Prostate gland (tissue), 2 donors: Measurements from ENCODE around the gene ZNF710. TPM values are rescaled to one million over a fixed set of nuclear protein-coding genes. Genes with fewer than 3 reads are reported as not detected.

Source experiments
- DNase-seq: peaks from one replicate; pipeline ENCODE4 v3.0.0-alpha.2; 2019; ENCODE audit warnings: low spot score
- H3K27ac ChIP-seq, 2 donors: fragments of 200-600 bp; sonication (generic); 2 replicates each; pipeline ENCODE4 v1.5.1; 2017 to 2019
- H3K27me3 ChIP-seq: fragments of 200-600 bp; sonication (generic); replicated peaks from 2 replicates; pipeline ENCODE4 v1.5.1; 2019; ENCODE audit not compliant: insufficient read depth
- H3K36me3 ChIP-seq, 2 donors: fragments of 200-600 bp; sonication (generic); 1 replicate in 1 of 2; 2 replicates in 1 of 2; pipeline versions ENCODE4 v1.5.1 to v1.8.1; 2017 to 2019
- H3K4me1 ChIP-seq: fragments of 200-600 bp; sonication (generic); replicated peaks from 2 replicates; pipeline ENCODE4 v1.5.1; 2019
- H3K4me3 ChIP-seq, 2 donors: fragments of 200-600 bp; sonication (generic); 2 replicates each; pipeline ENCODE4 v1.5.1; 2017 to 2019
- H3K9me3 ChIP-seq: fragments of 200-600 bp; sonication (generic); 2 replicates; pipeline ENCODE4 v1.5.1; 2017
- CTCF ChIP-seq, 4 experiments: fragments of 200-600 bp in 2 of 4; fragments of 450-650 bp in 2 of 4; sonication (generic) in 2 of 4; IDR thresholded peaks; 1 replicate in 3 of 4; 2 replicates in 1 of 4; pipeline ENCODE4 v1.5.1; 2016 to 2019; ENCODE audit warnings: antibody characterized with exemption in 4 of 4, mild to moderate bottlenecking in 2 of 4, moderate library complexity in 2 of 4
- POLR2A ChIP-seq: fragments of 450-650 bp; IDR thresholded peaks from one replicate; pipeline ENCODE4 v1.6.1; 2016; ENCODE audit warnings: antibody characterized with exemption, mild to moderate bottlenecking
- POLR2AphosphoS5 ChIP-seq: sonication (generic); formaldehyde crosslinking; IDR thresholded peaks from one replicate; pipeline ENCODE4 v1.6.1; 2017; ENCODE audit warnings: antibody characterized with exemption
- WGBS: methylation state at CpG from one replicate; pipeline ENCODE4 v1.1.5; 2018; 5-methylcytosine and 5-hydroxymethylcytosine counted together
- intact Hi-C: fragments of 100-400 bp; cut with DNase I; formaldehyde crosslinking; loops from one replicate; pipeline ENCODE4 v1.14.2; 2022
- microRNA-seq: library from miRNA; unstranded; fragments of <30 nt; microRNA quantifications from one replicate; pipeline ENCODE4, GENCODE V29; 2016
- small RNA-seq, 2 donors: library from RNA; depleted of rRNA; stranded (forward); fragments of <200 nt; gene quantifications; one replicate each; pipeline ENCODE3, GENCODE V24; 2016
- total RNA-seq, 2 donors: library from RNA; depleted of rRNA; stranded (reverse); fragments of >200 nt; gene quantifications; one replicate each; pipeline ENCODE4 v1.1.0, GENCODE V29; 2016

ZNF710 gene
- total RNA-seq, 2 donors from 2014 or later = 13.6 to 18.0 TPM

GRCh38 chr15:90124507-90124906 lies 123.4 kb downstream of the ZNF710 start:
- Histone ChIP-seq H3K27me3 (no peaks in the 10 kb centered on the region), H3K27ac (no peak overlapping the region), H3K4me1 (no peaks in the 10 kb centered on the region), H3K36me3 (no peaks in the 10 kb centered on the region), H3K9me3 (no peaks in the 10 kb centered on the region), H3K4me3 (no peak overlapping the region)
- DNase-seq = no peak
- intact Hi-C loops = no loop called here
- TF ChIP-seq CTCF (IDR thresholded peaks at IDR 0.05) (no peak), POLR2A (no peak), POLR2AphosphoS5 (no peak)

- 72% methylated on average over 6 of the region's 6 CpGs for WGBS
Observed at GRCh38 chr15:90126022-90126421, 124.9 kb downstream of the ZNF710 start.

GRCh38 chr15:90126596-90127435 lies 125.7 kb downstream of the ZNF710 start:
- intact Hi-C loops = no loop called here
- 32% methylated on average over 10 of the region's 10 CpGs for WGBS

More at GRCh38 chr15:90126022-90126421, 124.9 kb downstream of the ZNF710 start:
- intact Hi-C loops = no loop called here
- no peaks in the 10 kb centered on the region for H3K27me3 ChIP-seq
- H3K9me3 ChIP-seq = no peaks in the 10 kb centered on the region
- no peaks in the 10 kb centered on the region for H3K4me1 ChIP-seq
- no peak for DNase-seq
- H3K27ac ChIP-seq = no peak overlapping the region
- TF ChIP-seq POLR2A (no peak), POLR2AphosphoS5 (no peak)
- no peaks in the 10 kb centered on the region for H3K36me3 ChIP-seq
- no peak overlapping the region for H3K4me3 ChIP-seq

GRCh38 chr15:90130291-90130690 lies 129.2 kb downstream of the ZNF710 start:
- H3K27ac ChIP-seq = no peak overlapping the region
- no peak for DNase-seq
- no peak overlapping the region for H3K4me3 ChIP-seq
- no peak for TF ChIP-seq CTCF (IDR thresholded peaks at IDR 0.05)
- no peak for TF ChIP-seq POLR2AphosphoS5
- no peak for TF ChIP-seq POLR2A
- no peaks in the 10 kb centered on the region for H3K9me3 ChIP-seq
- intact Hi-C loops = no loop called here
- H3K27me3 ChIP-seq = no peaks in the 10 kb centered on the region
- H3K4me1 ChIP-seq = no peaks in the 10 kb centered on the region
- WGBS = 92% methylated on average over 8 of the region's 8 CpGs
- H3K36me3 ChIP-seq = no peaks in the 10 kb centered on the region

More at GRCh38 chr15:90126596-90127435, 125.7 kb downstream of the ZNF710 start:
- DNase-seq = no peak
- TF ChIP-seq POLR2A = no peak
- TF ChIP-seq POLR2AphosphoS5 = no peak
- TF ChIP-seq CTCF (IDR thresholded peaks at IDR 0.05) = no peak
- no peaks in the 10 kb centered on the region for H3K27me3 ChIP-seq
- no peaks in the 10 kb centered on the region for H3K4me1 ChIP-seq
- no peak overlapping the region for H3K4me3 ChIP-seq
- no peak overlapping the region for H3K27ac ChIP-seq
- H3K9me3 ChIP-seq = no peaks in the 10 kb centered on the region
- no peaks in the 10 kb centered on the region for H3K36me3 ChIP-seq

Small RNA genes lying within 50 kb of the gene (microRNA-seq; reads per million reads assigned to microRNA genes)
- gene MIR3174 = 1.4 reads per million, percentile 17 among the genes with 10 or more reads in this experiment

Small RNA genes lying within 50 kb of the gene (small RNA-seq; reads per million reads assigned to genes)
- 0.65 to 1.2 reads per million in 2 donors for gene MIR3174
- gene RF00066 = 0 reads per million in 2 donors

Other genes starting within 250 kb of the ZNF710 start
- 1 to 10 TPM in 1 of 2 donors, not detected in 1; 1.4 TPM for gene MESP2, start 225.0 kb upstream of the ZNF710 start, total RNA-seq
- 100 to 1,000 TPM in 1 of 2 donors, 10 to 100 TPM in 1; 41.9 to 152 TPM for gene ANPEP, start 186.5 kb upstream of the ZNF710 start, total RNA-seq
- gene AP3S2, start 107.3 kb upstream of the ZNF710 start, total RNA-seq = 10 to 100 TPM; 43.7 to 44.7 TPM
- gene ARPIN, start 88.4 kb upstream of the ZNF710 start, total RNA-seq = 10 to 100 TPM; 18.7 to 39.5 TPM
- 100 to 1,000 TPM in 1 of 2 donors, 10 to 100 TPM in 1; 98.1 to 190 TPM for gene IDH2, start 101.1 kb downstream of the ZNF710 start, total RNA-seq
- 10 to 100 TPM; 96.1 to 99.6 TPM for gene SEMA4B, start 200.0 kb downstream of the ZNF710 start, total RNA-seq
- gene CIB1, start 232.6 kb downstream of the ZNF710 start, total RNA-seq = 100 to 1,000 TPM in 1 of 2 donors, 10 to 100 TPM in 1; 48.3 to 104 TPM
- 10 to 100 TPM; 15.4 to 21.5 TPM for gene GDPGP1, start 232.9 kb downstream of the ZNF710 start, total RNA-seq
- gene TTLL13, start 248.2 kb downstream of the ZNF710 start, total RNA-seq = under 1 TPM in 1 of 2 donors, not detected in 1; 0.51 TPM